Subcutaneous adipose tissue (tissue), 4 donors: ENCODE results near the gene SRCAP. TPM values are rescaled to one million over a fixed set of nuclear protein-coding genes. Genes with fewer than 3 reads are reported as not detected.

Source experiments
- CTCF ChIP-seq: fragments of 450-650 bp; IDR thresholded peaks from one replicate; pipeline ENCODE4 v1.5.1; 2016; ENCODE audit warnings: low read depth, mild to moderate bottlenecking, control low read depth, antibody characterized with exemption, moderate library complexity
- total RNA-seq, 4 donors: library from RNA; depleted of rRNA; stranded (reverse); fragments of >200 nt; gene quantifications; one replicate each; pipeline ENCODE4 v1.1.0, GENCODE V29; 2016

The SRCAP gene
- total RNA-seq, 4 donors from 2014 or later: 14.1 to 33.7 (median 20.0) TPM

GRCh38 chr16:30692396-30693064 is 6.4 kb upstream of the SRCAP start:
- no peak for TF ChIP-seq CTCF

GRCh38 chr16:30694926-30695693 is 3.9 kb upstream of the SRCAP start:
- TF ChIP-seq CTCF: no peak

- TF ChIP-seq CTCF: no peak
Observed at GRCh38 chr16:30697264-30698138, 1.5 kb upstream of the SRCAP start.

GRCh38 chr16:30698139-30698815 is 694 bp upstream of the SRCAP start:
- no peak for TF ChIP-seq CTCF

- no peak for TF ChIP-seq CTCF
Observed at GRCh38 chr16:30699615-30700099, 686 bp downstream of the SRCAP start.

- no peak for TF ChIP-seq CTCF
Observed at GRCh38 chr16:30700491-30700890, 1.5 kb downstream of the SRCAP start.
